NT2/D1 (cell line): ENCODE results near the gene MYO1G.
"Not testable (repeated sequence)": the region's sequence is repeated elsewhere in the genome, so short reads cannot be mapped to it uniquely, and the experiment has no call there.

Experiments
- DNase-seq: peaks from one replicate; pipeline ENCODE4 v3.0.0-alpha.2; 2011; ENCODE audit warnings: low read depth, low spot score
- H3K27me3 ChIP-seq: 2 replicates; pipeline ENCODE4 v1.6.0; 2011; ENCODE audit warnings: mild to moderate bottlenecking; ENCODE audit not compliant: insufficient read length, insufficient read depth
- H3K36me3 ChIP-seq: 2 replicates; pipeline ENCODE4 v1.6.1; 2011; ENCODE audit warnings: mild to moderate bottlenecking, low read length, mixed read lengths; ENCODE audit not compliant: insufficient read depth, insufficient read length
- H3K4me1 ChIP-seq: 2 replicates; pipeline ENCODE4 v1.5.1; 2011; ENCODE audit not compliant: insufficient read depth, insufficient read length
- H3K4me3 ChIP-seq: 2 replicates; pipeline ENCODE4 v1.5.1; 2011; ENCODE audit warnings: low read depth; ENCODE audit not compliant: insufficient read length
- H3K9ac ChIP-seq: 2 replicates; pipeline ENCODE4 v1.6.0; 2011; ENCODE audit warnings: low read depth; ENCODE audit not compliant: insufficient read length
- H3K9me3 ChIP-seq: 2 replicates; pipeline ENCODE4 v1.5.1; 2011; ENCODE audit warnings: mild to moderate bottlenecking, low read length; ENCODE audit not compliant: insufficient read depth
- SUZ12 ChIP-seq: IDR thresholded peaks from 2 replicates; pipeline ENCODE4 v1.6.1; 2011; ENCODE audit not compliant: insufficient read length, insufficient read depth; ENCODE audit errors: extremely low read depth
- YY1 ChIP-seq: IDR thresholded peaks from 2 replicates; pipeline ENCODE4 v1.6.1; 2011; ENCODE audit not compliant: insufficient read length, insufficient read depth
- ZNF274 ChIP-seq: IDR thresholded peaks from 2 replicates; pipeline ENCODE4 v1.6.1; 2011; ENCODE audit warnings: mild to moderate bottlenecking, low read depth, low read length

Gene MYO1G

DNA sequence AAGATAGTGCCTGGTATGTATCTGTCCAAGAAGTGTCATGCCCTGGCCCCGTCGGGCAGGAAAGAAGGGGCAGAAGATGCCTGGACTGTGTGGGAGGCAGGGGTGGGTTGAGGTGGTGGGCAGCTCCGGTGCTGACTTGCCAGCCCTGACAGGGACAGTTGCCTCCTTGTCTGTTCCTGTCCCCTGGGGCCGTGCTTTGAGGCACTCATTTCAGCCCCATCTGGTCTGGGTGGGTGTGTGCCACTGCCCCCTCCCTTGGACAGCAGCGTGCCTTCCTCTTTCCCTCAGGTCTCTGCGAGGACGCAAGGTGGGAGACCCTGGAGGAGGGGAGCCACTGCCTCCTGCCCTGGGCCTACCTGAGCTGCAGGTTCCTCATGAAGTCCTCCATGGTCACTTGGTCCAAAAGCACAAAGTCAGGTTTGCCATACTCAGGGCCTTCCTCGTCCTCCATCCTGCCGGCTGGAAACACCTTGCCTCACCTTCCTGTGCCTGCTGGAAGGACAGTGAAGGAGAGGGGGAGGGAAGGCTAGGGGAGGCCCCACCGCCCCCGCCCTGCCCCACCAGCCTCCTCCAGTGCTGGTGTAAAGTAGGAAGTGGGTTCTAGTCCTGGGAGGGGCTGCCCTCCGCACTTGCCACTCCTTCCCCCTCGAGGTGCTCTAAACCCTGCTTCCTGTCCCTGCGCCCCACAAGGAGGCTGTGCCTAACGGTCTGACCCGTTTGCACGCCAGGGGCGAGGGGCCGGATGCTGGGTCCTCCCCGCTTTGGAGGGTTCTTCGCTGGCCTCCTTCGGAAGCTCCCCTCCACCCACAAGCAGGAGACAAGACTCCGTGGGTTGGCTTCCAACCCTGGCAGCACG is at the start of gene MYO1G:
MYO1G (minus strand) TSS at position 505 of the 856 bp plus-strand sequence; CDS start at position 451, 54 bp downstream.
- TF ChIP-seq ZNF274 (no peak), YY1 (no peak), SUZ12 (no peak)
- no peaks in the 10 kb centered on the region for H3K36me3 ChIP-seq
- no peaks in the 10 kb centered on the region for H3K9me3 ChIP-seq
- no peak within 1 kb of the TSS for H3K9ac ChIP-seq
- no peak within 1 kb of the TSS for H3K4me3 ChIP-seq
- peaks cover 4% of the 10 kb centered on the region for H3K4me1 ChIP-seq
- H3K27me3 ChIP-seq: no peaks in the 10 kb centered on the region
- DNase-seq: no peak

DNA sequence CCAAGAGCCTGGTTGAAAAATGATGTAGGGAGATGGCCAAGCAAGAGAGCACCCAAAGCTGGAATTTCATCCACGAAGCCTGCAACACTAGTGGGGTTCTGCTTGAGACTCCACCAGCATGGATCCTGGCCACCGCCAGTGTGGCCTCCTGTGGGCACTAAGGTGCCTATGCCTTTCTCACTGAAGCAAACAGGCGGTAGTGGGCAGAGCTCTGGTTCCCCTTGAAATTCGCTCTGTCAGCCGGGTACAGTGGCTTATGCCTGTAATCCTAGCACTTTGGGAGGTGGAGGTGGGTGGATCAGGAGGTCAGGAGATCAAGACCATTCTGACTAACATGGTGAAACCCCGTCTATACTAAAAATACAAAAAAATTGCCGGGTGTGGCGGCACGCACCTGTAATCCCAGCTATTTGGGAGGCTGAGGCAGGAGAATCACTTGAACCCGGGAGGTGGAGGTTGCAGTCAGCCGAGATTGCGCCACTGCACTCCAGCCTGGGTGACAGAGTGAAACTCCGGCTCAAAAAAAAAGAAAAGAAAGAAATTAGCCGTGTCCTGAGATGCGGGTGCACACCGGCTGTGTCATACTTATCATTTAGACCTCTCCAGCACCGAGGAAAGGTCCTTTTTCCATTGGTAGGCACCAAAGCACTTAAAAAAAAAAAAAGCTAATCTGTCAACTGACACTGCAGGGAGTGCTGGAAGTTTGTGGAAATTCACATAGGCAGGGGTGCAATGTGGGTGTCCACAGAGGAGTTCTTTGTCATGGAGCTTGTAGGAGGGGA is 49.5 kb upstream of the MYO1G start:
- Histone ChIP-seq H3K27me3 (no peaks in the 10 kb centered on the region), H3K4me3 (no peak overlapping the region), H3K9me3 (no peaks in the 10 kb centered on the region), H3K36me3 (peaks cover 23% of the 10 kb centered on the region), H3K4me1 (no peaks in the 10 kb centered on the region), H3K9ac (no peak overlapping the region)
- TF ChIP-seq ZNF274: no peak
- TF ChIP-seq YY1: no peak
- no peak for TF ChIP-seq SUZ12
- no peak for DNase-seq

DNA sequence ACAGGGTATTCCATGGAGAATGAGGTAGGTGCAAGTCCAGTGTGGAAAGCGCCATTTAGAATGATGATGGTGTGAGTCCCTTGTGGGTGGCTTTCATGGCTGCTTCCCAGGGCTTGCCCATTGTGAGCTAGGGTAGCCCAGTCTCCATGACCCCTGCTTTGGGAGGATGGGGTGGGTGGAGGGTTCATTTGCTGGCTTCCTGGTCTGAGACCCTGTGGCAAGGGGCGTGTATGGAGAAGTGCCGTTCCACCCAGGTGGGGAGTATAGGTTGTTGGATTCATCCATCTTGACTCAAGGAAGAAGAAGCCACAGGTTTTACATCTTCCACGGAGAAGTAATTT is 48.9 kb upstream of the MYO1G start:
- TF ChIP-seq ZNF274: no peak
- no peak for TF ChIP-seq YY1
- TF ChIP-seq SUZ12: no peak
- H3K9ac ChIP-seq: no peak overlapping the region
- no peaks in the 10 kb centered on the region for H3K9me3 ChIP-seq
- no peak for DNase-seq
- H3K36me3 ChIP-seq: peaks cover 23% of the 10 kb centered on the region
- no peaks in the 10 kb centered on the region for H3K27me3 ChIP-seq
- no peaks in the 10 kb centered on the region for H3K4me1 ChIP-seq
- no peak overlapping the region for H3K4me3 ChIP-seq

DNA sequence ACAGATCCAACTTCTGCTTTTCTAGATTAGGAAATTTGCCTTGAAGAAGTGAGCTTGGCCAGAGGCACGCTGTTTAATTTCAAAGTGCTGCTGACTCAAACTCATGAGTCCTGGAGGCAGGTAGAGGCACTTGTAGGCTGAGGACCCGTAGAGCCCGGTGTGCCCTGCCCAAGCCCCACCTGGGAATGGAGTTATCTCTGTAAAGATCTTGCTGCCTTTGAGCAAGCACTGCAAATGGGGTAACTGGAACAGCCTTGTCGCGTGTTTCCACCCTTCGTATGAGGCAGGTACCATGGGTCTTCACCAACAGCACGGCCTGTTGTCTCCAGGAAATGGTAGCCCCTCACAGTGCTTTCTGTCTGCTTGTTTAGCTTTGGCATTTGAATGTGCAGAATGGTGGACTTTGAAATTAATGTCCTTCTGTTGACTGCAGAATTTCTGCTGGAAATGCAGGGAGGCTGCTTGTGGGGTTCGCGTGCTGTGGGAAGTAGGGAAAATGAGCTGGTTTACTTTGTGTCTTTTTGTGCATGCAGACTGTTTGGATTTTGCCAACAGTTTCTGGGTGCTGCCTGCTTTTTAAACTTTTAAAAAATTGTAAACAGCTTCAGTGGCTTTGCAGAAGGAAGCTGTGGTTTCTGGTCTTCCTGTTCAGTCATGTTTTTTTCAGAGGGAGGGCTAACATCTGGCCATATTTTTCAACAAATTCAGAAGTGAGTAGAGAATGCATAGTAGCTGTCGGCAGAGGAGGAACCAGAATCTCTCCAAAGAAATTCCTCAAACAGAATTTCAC is 48.4 kb upstream of the MYO1G start:
- TF ChIP-seq YY1: no peak
- Histone ChIP-seq H3K9me3 (no peaks in the 10 kb centered on the region), H3K36me3 (peaks cover 23% of the 10 kb centered on the region), H3K27me3 (no peaks in the 10 kb centered on the region), H3K4me1 (no peaks in the 10 kb centered on the region), H3K9ac (no peak overlapping the region), H3K4me3 (no peak overlapping the region)
- DNase-seq: no peak

DNA sequence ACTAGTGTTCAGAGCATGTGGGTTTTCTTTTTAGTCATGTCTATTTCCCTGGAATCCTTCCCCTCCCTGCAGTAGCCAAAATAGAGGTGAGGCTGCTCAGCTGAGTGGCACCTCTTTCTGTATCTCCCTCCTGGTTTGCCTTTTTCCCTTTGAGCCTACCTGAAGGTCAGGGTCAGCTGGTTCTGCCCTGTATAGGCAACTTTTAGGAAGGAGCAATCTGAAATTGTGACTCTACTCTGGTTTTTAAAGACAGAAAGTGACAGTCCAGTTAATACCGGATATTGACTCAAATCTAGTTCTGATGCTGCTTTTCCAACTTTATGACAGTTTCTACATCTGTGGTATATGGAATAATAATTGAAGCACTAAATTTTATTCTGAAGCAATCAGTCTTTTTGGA is 47.2 kb upstream of the MYO1G start:
- no peak for DNase-seq
- Histone ChIP-seq H3K27me3 (no peaks in the 10 kb centered on the region), H3K9me3 (no peaks in the 10 kb centered on the region), H3K9ac (no peak overlapping the region), H3K36me3 (peaks cover 23% of the 10 kb centered on the region), H3K4me3 (no peak overlapping the region), H3K4me1 (peaks cover under 1% of the 10 kb centered on the region)
- TF ChIP-seq ZNF274 (no peak), YY1 (no peak), SUZ12 (no peak)

DNA sequence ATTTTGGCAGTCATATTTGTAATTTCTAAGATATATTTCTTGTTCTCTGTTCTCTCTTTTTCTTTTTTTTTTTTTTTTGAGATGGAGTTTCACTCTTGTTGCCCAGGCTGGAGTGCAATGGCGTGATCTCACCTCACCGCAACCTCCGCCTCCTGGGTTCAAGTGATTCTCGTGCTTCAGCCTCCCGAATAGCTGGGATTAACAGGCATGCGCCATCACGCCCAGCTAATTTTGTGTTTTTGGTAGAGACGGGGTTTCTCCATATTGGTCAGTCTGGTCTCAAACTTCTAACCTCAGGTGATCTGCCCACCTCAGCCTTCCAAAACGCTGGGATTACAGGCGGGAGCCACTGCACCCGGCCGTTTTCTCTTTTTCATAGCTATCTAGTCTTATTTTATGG is 46.7 kb upstream of the MYO1G start:
- H3K4me1 ChIP-seq, H3K4me3 ChIP-seq, H3K9ac ChIP-seq, H3K9me3 ChIP-seq, DNase-seq, H3K27me3 ChIP-seq: not testable (repeated sequence)
- H3K36me3 ChIP-seq: peaks cover 23% of the 10 kb centered on the region

DNA sequence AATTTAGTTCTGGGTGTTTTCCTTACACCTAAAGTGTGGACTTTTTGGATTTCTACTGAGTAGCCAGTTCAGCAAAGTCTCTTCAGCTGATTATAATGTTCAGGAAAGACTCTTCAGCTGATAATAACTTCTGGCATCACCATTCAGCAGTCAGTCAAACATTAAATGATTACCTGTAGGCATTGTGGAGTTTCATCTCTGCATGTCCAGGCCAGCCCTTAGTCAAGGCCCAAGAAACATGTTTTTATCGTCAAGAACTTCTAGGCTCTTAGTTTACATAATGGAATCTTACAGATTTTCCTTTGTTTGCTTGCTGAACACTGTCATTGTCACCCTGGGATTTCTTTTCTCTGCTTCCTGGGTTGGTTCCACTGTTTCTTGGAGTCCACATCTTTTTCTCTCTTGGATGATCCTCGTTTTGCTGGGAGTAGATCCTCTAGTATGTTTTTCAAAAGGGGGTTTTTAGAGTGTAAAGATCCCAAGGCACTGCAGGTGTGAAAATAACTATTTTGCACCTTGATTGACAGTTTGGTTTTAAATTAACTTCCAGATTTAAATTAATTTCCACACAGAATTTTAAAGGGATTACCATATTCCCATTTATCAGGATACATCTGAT is 45.4 kb upstream of the MYO1G start:
- H3K4me1 ChIP-seq: peaks cover 4% of the 10 kb centered on the region

More for the DNA sequence above, 45.4 kb upstream of the MYO1G start:
- no peaks in the 10 kb centered on the region for H3K27me3 ChIP-seq
- H3K4me3 ChIP-seq: no peak overlapping the region
- peaks cover 23% of the 10 kb centered on the region for H3K36me3 ChIP-seq
- TF ChIP-seq YY1 (no peak), ZNF274 (no peak), SUZ12 (no peak)
- H3K9me3 ChIP-seq: no peaks in the 10 kb centered on the region
- H3K9ac ChIP-seq: no peak overlapping the region
- DNase-seq: no peak
